KMS-11 (cell line): ENCODE measurements around the gene CCL13.

Experiments
- H2AFZ ChIP-seq: fragments of 200-600 bp; sonication (generic); 2 replicates; pipeline ENCODE4 v1.6.1; 2016; ENCODE audit warnings: antibody characterized with exemption, mixed run types, low read depth
- H3K27ac ChIP-seq: fragments of 200-600 bp; sonication (generic); 2 replicates; pipeline ENCODE4 v1.6.1; 2016; ENCODE audit warnings: mild to moderate bottlenecking, mixed run types
- H3K27me3 ChIP-seq: fragments of 200-600 bp; sonication (generic); 2 replicates; pipeline ENCODE4 v1.6.1; 2017; ENCODE audit warnings: mild to moderate bottlenecking, low read depth, mixed run types, moderate library complexity; ENCODE audit not compliant: insufficient read depth
- H3K36me3 ChIP-seq: fragments of 200-600 bp; sonication (generic); 2 replicates; pipeline ENCODE4 v1.6.1; 2017; ENCODE audit warnings: mild to moderate bottlenecking, mixed run types; ENCODE audit not compliant: insufficient read depth
- H3K4me1 ChIP-seq: fragments of 200-600 bp; sonication (generic); 2 replicates; pipeline ENCODE4 v1.6.1; 2016; ENCODE audit warnings: mild to moderate bottlenecking, low read depth, mixed run types; ENCODE audit not compliant: poor library complexity, severe bottlenecking
- H3K4me2 ChIP-seq: fragments of 200-600 bp; sonication (generic); 2 replicates; pipeline ENCODE4 v1.7.0; 2016; ENCODE audit warnings: mild to moderate bottlenecking, mixed run types
- H3K4me3 ChIP-seq: fragments of 200-600 bp; sonication (generic); IDR thresholded peaks from 2 replicates; pipeline ENCODE4 v1.6.1; 2017; ENCODE audit warnings: low read depth, low read length, mixed read lengths; ENCODE audit not compliant: insufficient read depth
- H3K79me2 ChIP-seq: fragments of 200-600 bp; sonication (generic); 2 replicates; pipeline ENCODE4 v1.6.1; 2016; ENCODE audit warnings: low read depth, mixed run types; ENCODE audit not compliant: insufficient read depth
- H3K9ac ChIP-seq: fragments of 200-600 bp; sonication (generic); 2 replicates; pipeline ENCODE4 v1.6.1; 2016; ENCODE audit warnings: mild to moderate bottlenecking, mixed run types
- H4K20me1 ChIP-seq: fragments of 200-600 bp; sonication (generic); 2 replicates; pipeline ENCODE4 v1.6.1; 2016; ENCODE audit warnings: mild to moderate bottlenecking, mixed run types; ENCODE audit not compliant: insufficient read depth
- TF ChIP-seq, protein P1 (sequence below): fragments of 200-600 bp; sonication (generic); conservative IDR thresholded peaks from 2 replicates; pipeline ENCODE4 v1.6.1; 2017; ENCODE audit warnings: low read depth, mild to moderate bottlenecking, antibody characterized with exemption, low read length, moderate library complexity, mixed read lengths

Gene CCL13

DNA sequence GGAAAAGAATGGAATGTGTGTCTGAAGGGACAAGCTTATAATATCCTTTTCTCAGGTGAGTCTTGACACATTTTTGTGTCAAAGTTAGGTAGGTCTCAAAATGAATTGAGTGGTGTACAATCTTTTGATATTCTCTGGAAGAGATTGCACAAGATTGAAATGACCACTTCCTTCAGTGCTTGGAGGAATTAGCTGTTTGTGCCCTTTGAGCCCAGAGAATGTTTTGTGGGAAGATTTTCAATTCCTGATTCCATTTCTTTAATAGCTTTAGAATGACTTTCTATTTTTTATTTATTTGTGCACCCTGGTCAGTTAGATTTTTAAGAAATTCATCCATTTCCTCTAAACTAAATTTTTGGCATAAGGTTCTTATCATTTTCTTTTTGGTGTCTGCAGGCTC, 1.6 kb upstream of the CCL13 start:
- Histone ChIP-seq H2AFZ (no peak overlapping the region), H3K9ac (no peak overlapping the region), H3K4me2 (no peak overlapping the region), H3K4me1 (peaks cover 1% of the 10 kb centered on the region), H3K79me2 (no peaks in the 10 kb centered on the region), H4K20me1 (no peaks in the 10 kb centered on the region), H3K27ac (no peak overlapping the region), H3K4me3 (no peak overlapping the region), H3K36me3 (no peaks in the 10 kb centered on the region), H3K27me3 (no peaks in the 10 kb centered on the region)
- TF ChIP-seq, protein P1, sequence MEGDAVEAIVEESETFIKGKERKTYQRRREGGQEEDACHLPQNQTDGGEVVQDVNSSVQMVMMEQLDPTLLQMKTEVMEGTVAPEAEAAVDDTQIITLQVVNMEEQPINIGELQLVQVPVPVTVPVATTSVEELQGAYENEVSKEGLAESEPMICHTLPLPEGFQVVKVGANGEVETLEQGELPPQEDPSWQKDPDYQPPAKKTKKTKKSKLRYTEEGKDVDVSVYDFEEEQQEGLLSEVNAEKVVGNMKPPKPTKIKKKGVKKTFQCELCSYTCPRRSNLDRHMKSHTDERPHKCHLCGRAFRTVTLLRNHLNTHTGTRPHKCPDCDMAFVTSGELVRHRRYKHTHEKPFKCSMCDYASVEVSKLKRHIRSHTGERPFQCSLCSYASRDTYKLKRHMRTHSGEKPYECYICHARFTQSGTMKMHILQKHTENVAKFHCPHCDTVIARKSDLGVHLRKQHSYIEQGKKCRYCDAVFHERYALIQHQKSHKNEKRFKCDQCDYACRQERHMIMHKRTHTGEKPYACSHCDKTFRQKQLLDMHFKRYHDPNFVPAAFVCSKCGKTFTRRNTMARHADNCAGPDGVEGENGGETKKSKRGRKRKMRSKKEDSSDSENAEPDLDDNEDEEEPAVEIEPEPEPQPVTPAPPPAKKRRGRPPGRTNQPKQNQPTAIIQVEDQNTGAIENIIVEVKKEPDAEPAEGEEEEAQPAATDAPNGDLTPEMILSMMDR = no peak

DNA sequence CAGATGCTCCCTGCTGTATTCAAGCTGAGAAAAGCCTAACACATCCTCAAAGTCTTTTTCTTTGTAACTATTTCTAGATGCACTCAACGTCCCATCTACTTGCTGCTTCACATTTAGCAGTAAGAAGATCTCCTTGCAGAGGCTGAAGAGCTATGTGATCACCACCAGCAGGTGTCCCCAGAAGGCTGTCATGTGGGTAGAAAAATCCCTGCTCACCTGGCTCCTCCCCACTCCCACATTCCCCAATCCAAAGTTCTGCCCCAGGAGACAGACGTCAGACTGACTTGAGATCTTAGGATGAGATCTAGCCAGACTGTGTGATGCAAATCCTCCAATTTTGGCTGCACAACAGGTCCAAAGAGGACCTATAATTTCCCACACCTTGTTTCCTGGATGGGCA, 1.1 kb downstream of the CCL13 start:
- Histone ChIP-seq H3K27me3 (no peaks in the 10 kb centered on the region), H3K27ac (no peak overlapping the region), H3K36me3 (no peaks in the 10 kb centered on the region), H3K4me2 (no peak overlapping the region), H3K9ac (no peak overlapping the region), H4K20me1 (no peaks in the 10 kb centered on the region), H3K79me2 (no peaks in the 10 kb centered on the region), H2AFZ (no peak overlapping the region), H3K4me1 (peaks cover 29% of the 10 kb centered on the region), H3K4me3 (no peak overlapping the region)
- TF ChIP-seq, protein P1 = no peak; the same call in 1 of the 2 replicates

DNA sequence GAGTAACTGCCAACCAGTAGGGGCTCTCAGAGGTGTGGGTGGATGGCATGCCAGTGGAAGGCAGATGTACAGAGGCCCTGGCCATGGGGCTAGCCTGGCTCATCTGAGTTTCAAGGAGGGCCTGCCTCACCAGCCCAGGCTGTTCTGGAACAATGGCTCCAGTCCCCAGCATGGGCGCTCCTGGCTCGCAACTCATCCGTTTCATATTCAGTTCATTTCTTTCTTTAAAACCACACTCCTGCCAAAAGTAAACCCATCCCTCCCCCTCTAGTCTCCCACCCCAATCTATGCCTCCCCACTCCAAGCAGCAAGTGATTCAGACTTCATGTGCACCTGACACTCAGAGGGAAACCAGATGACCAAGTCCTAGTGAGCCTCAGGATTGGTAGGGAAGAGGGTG, 2.4 kb downstream of the CCL13 start:
- TF ChIP-seq, protein P1 = no peak
- H4K20me1 ChIP-seq = no peaks in the 10 kb centered on the region
- H3K36me3 ChIP-seq = no peaks in the 10 kb centered on the region
- H2AFZ ChIP-seq = no peak overlapping the region
- no peak overlapping the region for H3K4me2 ChIP-seq
- H3K27ac ChIP-seq = no peak overlapping the region
- H3K4me3 ChIP-seq = no peak overlapping the region
- no peaks in the 10 kb centered on the region for H3K79me2 ChIP-seq
- H3K4me1 ChIP-seq = peaks cover 41% of the 10 kb centered on the region
- no peak overlapping the region for H3K9ac ChIP-seq
- H3K27me3 ChIP-seq = no peaks in the 10 kb centered on the region

DNA sequence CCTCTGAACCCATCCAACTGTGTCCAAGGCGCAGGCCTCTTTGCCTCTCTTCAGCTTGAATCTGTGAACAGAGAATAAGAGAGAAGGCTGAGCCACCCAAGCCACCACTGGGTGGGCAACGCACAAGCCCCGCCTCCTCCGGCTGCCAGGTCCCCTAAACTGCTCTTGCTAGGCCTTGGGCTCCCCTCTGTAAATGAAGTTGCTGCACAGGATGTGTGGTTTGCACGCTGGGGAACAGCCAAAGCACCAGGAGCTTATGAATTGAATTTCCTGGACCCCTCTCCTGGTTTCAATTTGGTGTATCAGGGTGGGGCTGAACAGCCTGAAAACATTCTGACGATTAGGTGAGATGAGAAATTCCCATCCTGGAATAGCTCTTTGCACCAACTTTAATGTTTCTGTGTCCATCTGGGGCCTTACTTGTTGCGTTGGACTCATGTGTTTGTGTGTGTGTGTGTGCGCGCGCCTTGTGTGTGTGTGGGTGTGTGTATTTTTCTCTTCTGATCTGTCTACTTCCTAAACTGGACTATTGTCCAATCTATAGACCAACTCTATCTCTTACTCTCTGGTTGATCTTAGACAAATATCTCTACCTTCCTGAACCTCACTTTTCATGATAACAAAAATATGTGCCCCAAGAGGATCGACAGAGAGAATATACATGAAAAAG, 4.5 kb downstream of the CCL13 start:
- Histone ChIP-seq H3K4me1 (peaks cover 62% of the 10 kb centered on the region), H2AFZ (no peak overlapping the region), H3K27ac (no peak overlapping the region), H3K79me2 (no peaks in the 10 kb centered on the region), H3K9ac (no peak overlapping the region), H3K27me3 (no peaks in the 10 kb centered on the region), H4K20me1 (no peaks in the 10 kb centered on the region), H3K4me2 (peak overlapping the region; percentile 17; the same call in 1 of the 2 replicates), H3K36me3 (no peaks in the 10 kb centered on the region), H3K4me3 (no peak overlapping the region)
- TF ChIP-seq, protein P1 = no peak
